SK-N-MC (cell line): ENCODE measurements around the gene FAM90A1.
"Not testable (repeated sequence)": the region's sequence is repeated elsewhere in the genome, so short reads cannot be mapped to it uniquely, and the experiment has no call there.

Experiments used
- EZH2 ChIP-seq: fragments of 200-600 bp; sonication (generic); IDR thresholded peaks from one replicate; pipeline ENCODE4 v1.6.1; 2017; ENCODE audit warnings: antibody characterized with exemption
- FOXP2 ChIP-seq: optimal IDR thresholded peaks from 2 replicates; pipeline ENCODE3; 2011; ENCODE audit warnings: mild to moderate bottlenecking, moderate library complexity; ENCODE audit not compliant: insufficient read depth; ENCODE audit errors: extremely low read length, control extremely low read depth
- POLR2AphosphoS5 ChIP-seq: IDR thresholded peaks from 2 replicates; pipeline ENCODE4 v1.6.1; 2012; ENCODE audit warnings: mild to moderate bottlenecking, low read depth, low read length, borderline replicate concordance

GRCh38 chr12:8227732-8228077, 287 bp upstream of the FAM90A1 start:
- TF ChIP-seq EZH2, POLR2AphosphoS5, FOXP2: not testable (repeated sequence)
